Left ventricle myocardium inferior (tissue), 1 donor: Measurements from ENCODE around the gene TESK2. TPM values are rescaled to one million over a fixed set of nuclear protein-coding genes. Genes with fewer than 3 reads are reported as not detected.

Source experiments
- DNase-seq: peaks from one replicate; pipeline ENCODE4 v3.0.0-alpha.2; 2020
- H3K27ac ChIP-seq: fragments of 200-600 bp; replicated peaks from 2 replicates; pipeline ENCODE4 v1.8.0; 2021
- H3K27me3 ChIP-seq: fragments of 200-600 bp; 2 replicates; pipeline ENCODE4 v1.8.0; 2021; ENCODE audit warnings: low read depth
- H3K36me3 ChIP-seq: fragments of 200-600 bp; 2 replicates; pipeline ENCODE4 v1.8.0; 2021
- H3K4me1 ChIP-seq: fragments of 200-600 bp; 2 replicates; pipeline ENCODE4 v1.8.0; 2021
- H3K4me3 ChIP-seq: fragments of 200-600 bp; 2 replicates; pipeline ENCODE4 v1.8.0; 2021; ENCODE audit warnings: mild to moderate bottlenecking, moderate library complexity
- H3K9me3 ChIP-seq: fragments of 200-600 bp; replicated peaks from 2 replicates; pipeline ENCODE4 v1.8.0; 2021
- intact Hi-C: fragments of 100-400 bp; cut with micrococcal nuclease; formaldehyde crosslinking; loops from one replicate; pipeline ENCODE4 v1.11.0; 2022
- total RNA-seq: library from RNA; stranded (reverse); fragmentation: NEBNext Ultra II Directional; extraction: Animal tissue kit (Norgen Biotek cat#: 25700); gene quantifications from one replicate; pipeline ENCODE4 v1.2.1, GENCODE V29; 2021
- TF ChIP-seq, protein P1 (sequence below): fragments of 200-600 bp; IDR thresholded peaks from 2 replicates; pipeline ENCODE4 v1.8.0; 2021; ENCODE audit warnings: antibody characterized with exemption, mild to moderate bottlenecking, borderline replicate concordance
- donor health status: DM: no; HTN: yes; CAD: no; lungs with severe emphysema.

The TESK2 gene
- total RNA-seq, 1 donor from 2014 or later: 1.4 TPM

DNA sequence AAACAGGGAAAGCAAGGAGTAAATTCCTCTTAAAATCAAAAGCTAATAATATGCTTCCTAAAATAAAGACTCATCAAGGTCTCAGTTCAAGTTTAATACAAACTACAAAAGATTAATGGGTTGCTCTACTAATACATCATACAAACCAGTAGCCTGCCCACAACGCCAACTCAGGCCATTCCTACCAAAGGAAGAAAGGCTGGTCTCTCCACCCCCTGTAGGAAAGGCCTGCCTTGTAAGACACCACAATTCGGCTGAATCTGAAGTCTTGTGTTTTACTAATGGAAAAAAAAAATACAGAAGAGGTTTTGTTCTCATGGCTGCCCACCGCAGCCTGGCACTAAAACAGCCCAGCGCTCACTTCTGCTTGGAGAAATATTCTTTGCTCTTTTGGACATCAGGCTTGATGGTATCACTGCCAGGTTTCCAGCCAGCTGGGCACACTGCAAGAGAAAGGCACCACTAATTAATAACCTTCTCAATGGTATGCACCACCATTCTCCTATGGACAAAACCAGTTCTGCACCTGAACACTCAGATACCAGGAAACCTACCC lies 20.1 kb upstream of the TESK2 start:
- Histone ChIP-seq H3K27me3 (no peaks in the 10 kb centered on the region), H3K27ac (no peak overlapping the region), H3K9me3 (no peaks in the 10 kb centered on the region), H3K4me1 (peaks cover 48% of the 10 kb centered on the region), H3K4me3 (no peak overlapping the region), H3K36me3 (peaks cover 77% of the 10 kb centered on the region)
- no peak for DNase-seq
- intact Hi-C loops: no loop called here
- TF ChIP-seq, protein P1, sequence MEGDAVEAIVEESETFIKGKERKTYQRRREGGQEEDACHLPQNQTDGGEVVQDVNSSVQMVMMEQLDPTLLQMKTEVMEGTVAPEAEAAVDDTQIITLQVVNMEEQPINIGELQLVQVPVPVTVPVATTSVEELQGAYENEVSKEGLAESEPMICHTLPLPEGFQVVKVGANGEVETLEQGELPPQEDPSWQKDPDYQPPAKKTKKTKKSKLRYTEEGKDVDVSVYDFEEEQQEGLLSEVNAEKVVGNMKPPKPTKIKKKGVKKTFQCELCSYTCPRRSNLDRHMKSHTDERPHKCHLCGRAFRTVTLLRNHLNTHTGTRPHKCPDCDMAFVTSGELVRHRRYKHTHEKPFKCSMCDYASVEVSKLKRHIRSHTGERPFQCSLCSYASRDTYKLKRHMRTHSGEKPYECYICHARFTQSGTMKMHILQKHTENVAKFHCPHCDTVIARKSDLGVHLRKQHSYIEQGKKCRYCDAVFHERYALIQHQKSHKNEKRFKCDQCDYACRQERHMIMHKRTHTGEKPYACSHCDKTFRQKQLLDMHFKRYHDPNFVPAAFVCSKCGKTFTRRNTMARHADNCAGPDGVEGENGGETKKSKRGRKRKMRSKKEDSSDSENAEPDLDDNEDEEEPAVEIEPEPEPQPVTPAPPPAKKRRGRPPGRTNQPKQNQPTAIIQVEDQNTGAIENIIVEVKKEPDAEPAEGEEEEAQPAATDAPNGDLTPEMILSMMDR: no peak

GRCh38 chr1:45510036-45510971 lies 19.3 kb upstream of the TESK2 start:
- no peak overlapping the region for H3K27ac ChIP-seq
- intact Hi-C loops: no loop called here
- H3K36me3 ChIP-seq: peaks cover 69% of the 10 kb centered on the region
- H3K27me3 ChIP-seq: no peaks in the 10 kb centered on the region
- peaks cover 42% of the 10 kb centered on the region for H3K4me1 ChIP-seq
- no peaks in the 10 kb centered on the region for H3K9me3 ChIP-seq
- no peak for DNase-seq
- no peak overlapping the region for H3K4me3 ChIP-seq
- TF ChIP-seq, protein P1: no peak

DNA sequence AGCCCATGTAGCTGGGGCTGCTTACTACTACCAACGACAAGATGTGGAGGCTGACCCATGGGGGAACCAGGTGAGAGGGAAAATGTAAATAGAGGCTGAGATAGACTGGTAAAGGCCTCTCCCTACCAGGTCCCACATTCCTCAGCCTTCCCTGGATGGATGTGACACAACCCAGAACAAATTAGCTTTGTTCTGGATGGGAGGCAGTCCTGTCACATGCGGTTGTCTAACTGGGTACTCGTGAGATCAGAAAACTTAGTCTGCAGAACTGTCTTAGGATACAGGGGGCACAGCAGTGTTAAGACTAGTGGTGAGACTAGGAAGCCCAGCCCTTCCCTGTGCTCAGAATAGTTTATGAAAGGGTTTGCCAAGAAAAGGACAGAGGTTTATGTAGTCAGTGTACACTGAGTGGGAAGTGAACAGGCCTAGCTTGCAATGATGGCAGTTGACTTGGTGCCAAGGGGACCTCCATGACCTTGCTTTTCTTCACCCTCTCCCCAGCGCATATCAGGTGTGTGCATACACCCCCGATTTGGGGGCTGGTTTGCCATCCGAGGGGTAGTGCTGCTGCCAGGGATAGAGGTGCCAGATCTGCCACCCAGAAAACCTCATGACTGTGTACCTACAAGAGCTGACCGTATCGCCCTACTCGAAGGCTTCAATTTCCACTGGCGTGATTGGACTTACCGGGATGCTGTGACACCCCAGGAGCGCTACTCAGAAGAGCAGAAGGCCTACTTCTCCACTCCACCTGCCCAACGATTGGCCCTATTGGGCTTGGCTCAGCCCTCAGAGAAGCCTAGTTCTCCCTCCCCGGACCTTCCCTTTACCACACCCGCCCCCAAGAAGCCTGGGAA lies 17.6 kb upstream of the TESK2 start:
- no peak for DNase-seq
- H3K27ac ChIP-seq: peak overlapping the region; percentile 63
- H3K4me3 ChIP-seq: no peak overlapping the region
- TF ChIP-seq, protein P1: peak; percentile 50
- H3K27me3 ChIP-seq: no peaks in the 10 kb centered on the region
- H3K4me1 ChIP-seq: peaks cover 34% of the 10 kb centered on the region
- intact Hi-C loops: loop anchor here (5.0 kb wide), 1 partner anchor 59 kb away; no protein-coding TSS in a partner anchor
- H3K36me3 ChIP-seq: peaks cover 53% of the 10 kb centered on the region
- no peaks in the 10 kb centered on the region for H3K9me3 ChIP-seq

DNA sequence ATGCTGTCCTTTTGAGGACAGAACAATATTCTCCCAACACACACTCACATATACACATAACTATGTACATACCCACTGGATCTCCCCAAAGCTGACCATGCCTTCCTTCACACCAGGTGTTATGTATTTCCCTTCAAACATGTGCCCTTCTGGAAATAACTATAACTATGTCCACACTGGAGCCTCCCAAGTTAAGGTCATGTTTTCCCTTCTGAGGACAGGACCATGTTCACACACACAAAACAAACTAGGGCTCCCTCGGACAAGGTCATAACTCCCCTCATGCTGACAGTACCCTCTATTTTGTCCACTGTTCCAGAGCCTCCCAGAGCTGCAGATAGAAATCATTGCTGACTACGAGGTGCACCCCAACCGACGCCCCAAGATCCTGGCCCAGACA lies 16.9 kb upstream of the TESK2 start:
- intact Hi-C loops: loop anchor here (5.0 kb wide), 1 partner anchor 59 kb away; no protein-coding TSS in a partner anchor
- H3K27ac ChIP-seq: peak overlapping the region; percentile 63
- no peaks in the 10 kb centered on the region for H3K9me3 ChIP-seq
- H3K4me1 ChIP-seq: peaks cover 29% of the 10 kb centered on the region
- TF ChIP-seq, protein P1: no peak
- no peak overlapping the region for H3K4me3 ChIP-seq
- no peak for DNase-seq
- H3K36me3 ChIP-seq: peaks cover 46% of the 10 kb centered on the region
- H3K27me3 ChIP-seq: no peaks in the 10 kb centered on the region

- peaks cover 39% of the 10 kb centered on the region for H3K36me3 ChIP-seq
- peak overlapping the region; percentile 63 for H3K27ac ChIP-seq
- intact Hi-C loops: loop anchor here (5.0 kb wide), 1 partner anchor 60 kb away; no protein-coding TSS in a partner anchor
- TF ChIP-seq, protein P1: no peak
- DNase-seq: no peak
- H3K9me3 ChIP-seq: no peaks in the 10 kb centered on the region
- H3K4me1 ChIP-seq: peaks cover 26% of the 10 kb centered on the region
- no peak overlapping the region for H3K4me3 ChIP-seq
- no peaks in the 10 kb centered on the region for H3K27me3 ChIP-seq
Measured at GRCh38 chr1:45507195-45507594, 16.2 kb upstream of the TESK2 start.
